Measurements from ENCODE around the gene KCNQ1. TPM values are rescaled to one million over a fixed set of nuclear protein-coding genes. Genes with fewer than 3 reads are reported as not detected.

KCNQ1 gene, protein sequence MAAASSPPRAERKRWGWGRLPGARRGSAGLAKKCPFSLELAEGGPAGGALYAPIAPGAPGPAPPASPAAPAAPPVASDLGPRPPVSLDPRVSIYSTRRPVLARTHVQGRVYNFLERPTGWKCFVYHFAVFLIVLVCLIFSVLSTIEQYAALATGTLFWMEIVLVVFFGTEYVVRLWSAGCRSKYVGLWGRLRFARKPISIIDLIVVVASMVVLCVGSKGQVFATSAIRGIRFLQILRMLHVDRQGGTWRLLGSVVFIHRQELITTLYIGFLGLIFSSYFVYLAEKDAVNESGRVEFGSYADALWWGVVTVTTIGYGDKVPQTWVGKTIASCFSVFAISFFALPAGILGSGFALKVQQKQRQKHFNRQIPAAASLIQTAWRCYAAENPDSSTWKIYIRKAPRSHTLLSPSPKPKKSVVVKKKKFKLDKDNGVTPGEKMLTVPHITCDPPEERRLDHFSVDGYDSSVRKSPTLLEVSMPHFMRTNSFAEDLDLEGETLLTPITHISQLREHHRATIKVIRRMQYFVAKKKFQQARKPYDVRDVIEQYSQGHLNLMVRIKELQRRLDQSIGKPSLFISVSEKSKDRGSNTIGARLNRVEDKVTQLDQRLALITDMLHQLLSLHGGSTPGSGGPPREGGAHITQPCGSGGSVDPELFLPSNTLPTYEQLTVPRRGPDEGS
- total RNA-seq (2021) (0.55 TPM in 1 of 2 replicates, not detected in the other), Bru-seq, nascent RNA (percentile 8 among the genes with signal in this experiment), BruChase-seq, experiment 1, labeled RNA remaining after a 2-hour chase (percentile 10 among the genes with signal in this experiment), BruChase-seq, experiment 2, labeled RNA remaining after a 6-hour chase (percentile 5 among the genes with signal in this experiment)
- long read RNA-seq, partial matches to known transcripts = 0 of 6 reads
- long read RNA-seq, other reads (novel, unspliced or antisense) = 6 of 6 reads

GRCh38 chr11:2444821-2445745 lies at the start of gene KCNQ1:
Gene KCNQ1 (plus strand): TSS chr11:2445008. CDS start chr11:2445099, 91 bp downstream.
- H4K20me1 ChIP-seq (ENCODE audit: insufficient read depth) = no peaks in the 10 kb centered on the region
- peaks cover 37% of the 10 kb centered on the region for H3K27me3 ChIP-seq (ENCODE audit: insufficient read depth, low read depth)
- BruUV-seq (replicated peaks) = no TSS peak
- no peak within 1 kb of the TSS for H3K27ac ChIP-seq
- H3K4me2 ChIP-seq = no peak within 1 kb of the TSS
- POLR2A ChIA-PET (ENCODE audit: unreplicated experiment) = no interaction called here
- TF ChIP-seq CTCF (conservative IDR thresholded peaks at IDR 0.05) (no peak), EZH2 (IDR thresholded peaks at IDR 0.05; ENCODE audit: low read depth) (no peak)
- intact Hi-C loops (cut with micrococcal nuclease; ENCODE audit: unreplicated experiment) = no loop called here
- H3K4me1 ChIP-seq (replicated peaks; ENCODE audit: insufficient read depth) = no peaks in the 10 kb centered on the region
- H3K9me2 ChIP-seq (ENCODE audit: insufficient read depth) = no peaks in the 10 kb centered on the region
- CTCF ChIA-PET = no interaction called here
- DNase-seq = peak in 1 of 2 experiments; percentile 32
- no peak within 1 kb of the TSS for H2AFZ ChIP-seq
- H3K79me2 ChIP-seq (ENCODE audit: low read depth) = no peaks in the 10 kb centered on the region
- no peaks in the 10 kb centered on the region for H3F3A ChIP-seq (ENCODE audit: insufficient read depth, low read depth)
- H3K9me3 ChIP-seq (ENCODE audit: insufficient read depth, low read depth) = no peaks in the 10 kb centered on the region
- no peak within 1 kb of the TSS for H3K4me3 ChIP-seq
- H3K36me3 ChIP-seq (ENCODE audit: low read depth) = no peaks in the 10 kb centered on the region

- ChIA-PET POLR2A (ENCODE audit: unreplicated experiment) (no interaction called here), CTCF (no interaction called here)
- Histone ChIP-seq H3K4me1 (replicated peaks; ENCODE audit: insufficient read depth) (0 out of 2 replicates have a peak, but pooled peaks cover 4% of the 10 kb centered on the region), H4K20me1 (ENCODE audit: insufficient read depth) (peaks cover 9% of the 10 kb centered on the region), H2AFZ (no peak overlapping the region), H3K79me2 (ENCODE audit: low read depth) (no peaks in the 10 kb centered on the region), H3K27me3 (ENCODE audit: insufficient read depth, low read depth) (no peaks in the 10 kb centered on the region), H3K4me2 (no peak overlapping the region), H3K9me3 (ENCODE audit: insufficient read depth, low read depth) (no peaks in the 10 kb centered on the region), H3K27ac (no peak overlapping the region), H3F3A (ENCODE audit: insufficient read depth, low read depth) (peaks cover 10% of the 10 kb centered on the region; the same call in 1 of the 2 replicates), H3K4me3 (no peak overlapping the region), H3K36me3 (ENCODE audit: low read depth) (no peaks in the 10 kb centered on the region), H3K9me2 (ENCODE audit: insufficient read depth) (no peaks in the 10 kb centered on the region)
- TF ChIP-seq CTCF (conservative IDR thresholded peaks at IDR 0.05) (no peak), EZH2 (IDR thresholded peaks at IDR 0.05; ENCODE audit: low read depth) (no peak)
- no TSS peak for BruUV-seq (replicated peaks)
- no peak for DNase-seq
- intact Hi-C loops (cut with micrococcal nuclease; ENCODE audit: unreplicated experiment) = no loop called here
Measured at GRCh38 chr11:2395211-2395730, 49.5 kb upstream of the KCNQ1 start.
